ENCODE measurements around the gene PARP3.

Gene PARP3

GRCh38 chr3:51904034-51904823, 37.9 kb upstream of the PARP3 start:
- Histone ChIP-seq H4K20me1 (ENCODE audit: insufficient read depth, low read length) (no peaks in the 10 kb centered on the region), H3K27me3 (ENCODE audit: insufficient read depth, low read length, poor library complexity) (no peaks in the 10 kb centered on the region), H3K4me2 (ENCODE audit: insufficient read depth, low read length) (no peak overlapping the region), H2AFZ (ENCODE audit: low read depth, low read length) (no peak overlapping the region), H3K79me2 (ENCODE audit: insufficient read depth, low read length) (no peaks in the 10 kb centered on the region), H3K36me3 (ENCODE audit: insufficient read depth, low read length) (no peaks in the 10 kb centered on the region), H3K4me3 (ENCODE audit: low read depth in 1 of 2, low read length in 2 of 2) (no peak overlapping the region), H3K4me1 (ENCODE audit: insufficient read depth, low read length) (no peaks in the 10 kb centered on the region), H3K9me3 (ENCODE audit: insufficient read depth, low read length, severe bottlenecking) (peaks cover 2% of the 10 kb centered on the region), H3K9ac (ENCODE audit: low read depth, low read length) (no peak overlapping the region), H3K27ac (ENCODE audit: low read length) (no peak overlapping the region)
- TF ChIP-seq CTCF (IDR thresholded peaks at IDR 0.05; ENCODE audit: borderline replicate concordance, extremely low read depth, low read length, poor library complexity, severe bottlenecking) (no peak), EZH2 (IDR thresholded peaks at IDR 0.05; ENCODE audit: borderline replicate concordance, low read depth, low read length, severe bottlenecking) (no peak)
- DNase-seq (no peak), ATAC-seq (ENCODE audit: insufficient read depth, low read depth) (no peak)

- Histone ChIP-seq H3K4me2 (ENCODE audit: insufficient read depth, low read length) (no peak overlapping the region), H3K27me3 (ENCODE audit: insufficient read depth, low read length, poor library complexity) (no peaks in the 10 kb centered on the region), H3K4me3 (ENCODE audit: low read depth in 1 of 2, low read length in 2 of 2) (no peak overlapping the region), H2AFZ (ENCODE audit: low read depth, low read length) (no peak overlapping the region), H3K79me2 (ENCODE audit: insufficient read depth, low read length) (no peaks in the 10 kb centered on the region), H3K27ac (ENCODE audit: low read length) (no peak overlapping the region), H3K36me3 (ENCODE audit: insufficient read depth, low read length) (no peaks in the 10 kb centered on the region), H3K9ac (ENCODE audit: low read depth, low read length) (no peak overlapping the region), H4K20me1 (ENCODE audit: insufficient read depth, low read length) (no peaks in the 10 kb centered on the region), H3K9me3 (ENCODE audit: insufficient read depth, low read length, severe bottlenecking) (peaks cover 2% of the 10 kb centered on the region), H3K4me1 (ENCODE audit: insufficient read depth, low read length) (no peaks in the 10 kb centered on the region)
- DNase-seq (no peak), ATAC-seq (ENCODE audit: insufficient read depth, low read depth) (no peak)
- TF ChIP-seq EZH2 (IDR thresholded peaks at IDR 0.05; ENCODE audit: borderline replicate concordance, low read depth, low read length, severe bottlenecking) (no peak), CTCF (IDR thresholded peaks at IDR 0.05; ENCODE audit: borderline replicate concordance, extremely low read depth, low read length, poor library complexity, severe bottlenecking) (no peak)
These were observed 34.1 kb upstream of the PARP3 start for GRCh38 chr3:51908026-51908425.

GRCh38 chr3:51916418-51916817, 25.7 kb upstream of the PARP3 start:
- no peak for TF ChIP-seq EZH2 (IDR thresholded peaks at IDR 0.05; ENCODE audit: borderline replicate concordance, low read depth, low read length, severe bottlenecking)
- no peak for TF ChIP-seq CTCF (IDR thresholded peaks at IDR 0.05; ENCODE audit: borderline replicate concordance, extremely low read depth, low read length, poor library complexity, severe bottlenecking)
- no peaks in the 10 kb centered on the region for H3K79me2 ChIP-seq (ENCODE audit: insufficient read depth, low read length)
- no peaks in the 10 kb centered on the region for H3K4me1 ChIP-seq (ENCODE audit: insufficient read depth, low read length)
- no peak for DNase-seq
- H3K27ac ChIP-seq (ENCODE audit: low read length), result no peak overlapping the region
- no peaks in the 10 kb centered on the region for H3K27me3 ChIP-seq (ENCODE audit: insufficient read depth, low read length, poor library complexity)
- no peaks in the 10 kb centered on the region for H3K36me3 ChIP-seq (ENCODE audit: insufficient read depth, low read length)
- no peaks in the 10 kb centered on the region for H3K9me3 ChIP-seq (ENCODE audit: insufficient read depth, low read length, severe bottlenecking)
- H4K20me1 ChIP-seq (ENCODE audit: insufficient read depth, low read length), result no peaks in the 10 kb centered on the region
- no peak overlapping the region for H3K9ac ChIP-seq (ENCODE audit: low read depth, low read length)
- no peak overlapping the region for H3K4me2 ChIP-seq (ENCODE audit: insufficient read depth, low read length)
- no peak for ATAC-seq (ENCODE audit: insufficient read depth, low read depth)
- H3K4me3 ChIP-seq (ENCODE audit: low read depth in 1 of 2, low read length in 2 of 2), result no peak overlapping the region
- H2AFZ ChIP-seq (ENCODE audit: low read depth, low read length), result no peak overlapping the region
